GM12878 (cell line): Measurements from ENCODE around the gene OVCA2. TPM values are rescaled to one million over a fixed set of nuclear protein-coding genes. Genes with fewer than 3 reads are reported as not detected.

Experiments
- BCLAF1 ChIP-seq: fragments of 450-650 bp; IDR thresholded peaks from 2 replicates; pipeline ENCODE4 v1.6.1; 2017; ENCODE audit warnings: antibody characterized with exemption, mild to moderate bottlenecking, moderate library complexity
- EP300 ChIP-seq, 2 experiments: fragments of 150-350 bp in 1 of 2; IDR thresholded peaks; 2 replicates each; pipeline ENCODE4 v1.6.1; 2011 to 2012; ENCODE audit warnings: low read depth in 2 of 2, low read length in 2 of 2, borderline replicate concordance in 1 of 2, improper control_type of control experiment in 1 of 2, inconsistent platforms in 1 of 2; ENCODE audit not compliant: control insufficient read depth in 1 of 2
- MXI1 ChIP-seq: fragments of 150-350 bp; IDR thresholded peaks from 2 replicates; pipeline ENCODE4 v1.6.1; 2011; ENCODE audit warnings: low read depth, mild to moderate bottlenecking, inconsistent platforms, low read length, improper control_type of control experiment
- NKRF ChIP-seq: fragments of 450-650 bp; conservative IDR thresholded peaks from 2 replicates; pipeline ENCODE4 v1.6.1; 2017; ENCODE audit warnings: mild to moderate bottlenecking, moderate library complexity
- RFX5 ChIP-seq: IDR thresholded peaks from 2 replicates; pipeline ENCODE4 v1.6.1; 2011; ENCODE audit warnings: low read depth, low read length, improper control_type of control experiment
- polyA plus RNA-seq, 11 experiments: library from polyadenylated mRNA; depleted of rRNA in 4 of 11; unstranded in 6 of 11; stranded (reverse) in 5 of 11; fragments of >200 nt; fragmentation: Nextera tagmentation in 4 of 11; fragmentation: Illumina TruSeq in 1 of 11; extraction: Ambion mirVana in 4 of 11; extraction: Trizol in 1 of 11; gene quantifications; 1 replicate in 1 of 11; 2 replicates in 10 of 11; pipeline versions ENCODE4 v1.2.1 to v1.2.3, GENCODE V29; 2011 to 2016; ENCODE audit warnings: inconsistent platforms in 2 of 11, missing spikeins in 2 of 11, low read depth in 1 of 11
- total RNA-seq, 4 experiments: library from RNA; depleted of rRNA in 3 of 4; stranded (reverse); fragments of >200 nt in 3 of 4; fragmentation: Illumina TruSeq in 1 of 4; extraction: Trizol in 1 of 4; gene quantifications; 2 replicates each; pipeline versions ENCODE4 v1.2.1 to v1.2.3, GENCODE V29; 2013 to 2021

Gene OVCA2
- total and polyA plus RNA-seq, 10 of the 15 experiments (the other 5 are each of a cell fraction or from before 2014, with no cell fraction given): 6.1 to 75.3 (median 40.7) TPM

GRCh38 chr17:2083613-2084035 lies 41.8 kb downstream of the OVCA2 start (continued):
- peak; percentile 50 to 58; a peak in 2 of 4 replicates for TF ChIP-seq EP300 (IDR thresholded peaks at IDR 0.05; ENCODE audit: borderline replicate concordance in 1 of 2, control insufficient read depth in 1 of 2, low read depth in 2 of 2, low read length in 2 of 2)
- no peak for TF ChIP-seq RFX5
- TF ChIP-seq MXI1: peak; percentile 34; the same call in 1 of the 2 replicates
- TF ChIP-seq BCLAF1: no peak
- TF ChIP-seq NKRF: no peak
